Osteocyte (in vitro differentiated cells): Measurements from ENCODE around the gene SORBS1. TPM values are rescaled to one million over a fixed set of nuclear protein-coding genes. Genes with fewer than 3 reads are reported as not detected.

Source experiments
- DNase-seq: peaks from one replicate; pipeline ENCODE4 v3.0.0; 2021; ENCODE audit warnings: mixed read lengths; ENCODE audit not compliant: unreplicated experiment; ENCODE audit errors: extremely low spot score
- H3K27ac Mint-ChIP-seq: one replicate; pipeline ENCODE4 v1.8.0; 2021; ENCODE audit warnings: mild to moderate bottlenecking, mixed read lengths; ENCODE audit not compliant: unreplicated experiment
- H3K27me3 Mint-ChIP-seq: one replicate; pipeline ENCODE4 v1.8.0; 2021; ENCODE audit warnings: mixed read lengths; ENCODE audit not compliant: unreplicated experiment
- H3K36me3 Mint-ChIP-seq: one replicate; pipeline ENCODE4 v1.8.0; 2021; ENCODE audit warnings: mixed read lengths; ENCODE audit not compliant: unreplicated experiment
- H3K4me1 Mint-ChIP-seq: one replicate; pipeline ENCODE4 v1.8.0; 2021; ENCODE audit warnings: mixed read lengths; ENCODE audit not compliant: unreplicated experiment
- H3K4me3 Mint-ChIP-seq: one replicate; pipeline ENCODE4 v1.8.0; 2021; ENCODE audit warnings: mild to moderate bottlenecking, moderate library complexity, mixed read lengths; ENCODE audit not compliant: unreplicated experiment
- H3K9me3 Mint-ChIP-seq: one replicate; pipeline ENCODE4 v1.8.0; 2021; ENCODE audit warnings: mixed read lengths; ENCODE audit not compliant: unreplicated experiment
- total RNA-seq: library from RNA; stranded (reverse); gene quantifications from 2 replicates; pipeline ENCODE4 v1.2.1, GENCODE V29; 2021
- TF ChIP-seq, protein P1 (sequence below): fragments of 200-600 bp; sonication (generic); IDR thresholded peaks from 2 replicates; pipeline ENCODE4 v1.5.0; 2021; ENCODE audit warnings: antibody characterized with exemption, mild to moderate bottlenecking, moderate library complexity

Gene SORBS1
- total RNA-seq, 1 donor from 2014 or later: 1.7 TPM

DNA sequence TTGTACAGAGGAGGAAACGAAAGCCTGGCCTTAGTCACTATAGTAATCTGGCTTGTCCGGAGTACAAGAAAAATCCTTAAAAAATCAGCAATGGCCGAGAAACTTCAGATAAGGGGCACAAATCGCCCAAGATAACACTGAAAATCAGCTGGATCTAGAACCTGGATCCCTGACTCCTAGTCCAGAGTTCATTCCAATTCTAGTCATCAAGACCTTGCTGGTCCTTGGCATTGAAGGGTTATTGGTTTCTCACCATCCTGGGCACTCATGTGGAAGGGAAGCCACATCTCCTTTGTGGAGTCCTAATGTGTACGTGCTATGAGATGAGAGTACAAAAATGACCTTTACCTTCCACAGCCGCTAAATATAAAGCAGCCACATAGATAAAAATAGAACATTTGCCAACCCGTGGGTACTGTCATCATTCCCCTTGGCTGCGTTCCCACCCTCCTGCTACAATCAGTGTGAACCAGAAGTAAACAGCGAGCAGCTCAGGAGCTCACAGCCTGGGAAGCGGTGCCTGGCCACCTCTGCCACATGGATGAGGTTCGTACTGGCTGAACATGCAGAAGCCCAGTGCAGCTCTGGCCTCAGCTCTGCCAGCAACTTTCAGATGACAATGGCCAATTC is 154.4 kb downstream of the SORBS1 start:
- no peaks in the 10 kb centered on the region for H3K36me3 Mint-ChIP-seq
- DNase-seq: no peak
- no peak overlapping the region for H3K4me3 Mint-ChIP-seq
- TF ChIP-seq, protein P1, sequence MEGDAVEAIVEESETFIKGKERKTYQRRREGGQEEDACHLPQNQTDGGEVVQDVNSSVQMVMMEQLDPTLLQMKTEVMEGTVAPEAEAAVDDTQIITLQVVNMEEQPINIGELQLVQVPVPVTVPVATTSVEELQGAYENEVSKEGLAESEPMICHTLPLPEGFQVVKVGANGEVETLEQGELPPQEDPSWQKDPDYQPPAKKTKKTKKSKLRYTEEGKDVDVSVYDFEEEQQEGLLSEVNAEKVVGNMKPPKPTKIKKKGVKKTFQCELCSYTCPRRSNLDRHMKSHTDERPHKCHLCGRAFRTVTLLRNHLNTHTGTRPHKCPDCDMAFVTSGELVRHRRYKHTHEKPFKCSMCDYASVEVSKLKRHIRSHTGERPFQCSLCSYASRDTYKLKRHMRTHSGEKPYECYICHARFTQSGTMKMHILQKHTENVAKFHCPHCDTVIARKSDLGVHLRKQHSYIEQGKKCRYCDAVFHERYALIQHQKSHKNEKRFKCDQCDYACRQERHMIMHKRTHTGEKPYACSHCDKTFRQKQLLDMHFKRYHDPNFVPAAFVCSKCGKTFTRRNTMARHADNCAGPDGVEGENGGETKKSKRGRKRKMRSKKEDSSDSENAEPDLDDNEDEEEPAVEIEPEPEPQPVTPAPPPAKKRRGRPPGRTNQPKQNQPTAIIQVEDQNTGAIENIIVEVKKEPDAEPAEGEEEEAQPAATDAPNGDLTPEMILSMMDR: no peak
- peaks cover 30% of the 10 kb centered on the region for H3K27me3 Mint-ChIP-seq
- H3K9me3 Mint-ChIP-seq: no peaks in the 10 kb centered on the region
- peaks cover 5% of the 10 kb centered on the region for H3K4me1 Mint-ChIP-seq
- H3K27ac Mint-ChIP-seq: no peak overlapping the region

DNA sequence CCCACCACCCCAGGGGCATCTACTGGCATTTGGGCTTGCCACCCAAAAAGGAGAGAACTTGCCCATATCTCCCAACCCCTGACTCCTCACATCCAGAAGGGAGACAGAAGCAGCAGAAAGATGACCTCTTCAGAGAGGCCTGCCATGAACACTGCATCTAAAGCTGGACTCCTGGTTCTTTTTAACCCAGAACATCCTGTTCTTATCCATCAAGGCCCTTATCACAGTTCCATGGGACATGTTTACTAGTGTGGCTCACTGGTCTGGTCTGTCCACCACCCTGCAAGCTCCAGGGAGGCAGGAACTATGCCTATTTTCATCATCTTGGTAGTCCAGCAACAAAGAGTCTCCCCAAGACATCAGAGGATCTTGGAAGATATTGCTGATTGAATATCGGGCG is 155.5 kb downstream of the SORBS1 start:
- TF ChIP-seq, protein P1: no peak
- Mint-ChIP-seq H3K27me3 (peaks cover 25% of the 10 kb centered on the region), H3K9me3 (no peaks in the 10 kb centered on the region), H3K4me1 (peaks cover 5% of the 10 kb centered on the region), H3K4me3 (no peak overlapping the region), H3K27ac (no peak overlapping the region), H3K36me3 (no peaks in the 10 kb centered on the region)
- DNase-seq: no peak

DNA sequence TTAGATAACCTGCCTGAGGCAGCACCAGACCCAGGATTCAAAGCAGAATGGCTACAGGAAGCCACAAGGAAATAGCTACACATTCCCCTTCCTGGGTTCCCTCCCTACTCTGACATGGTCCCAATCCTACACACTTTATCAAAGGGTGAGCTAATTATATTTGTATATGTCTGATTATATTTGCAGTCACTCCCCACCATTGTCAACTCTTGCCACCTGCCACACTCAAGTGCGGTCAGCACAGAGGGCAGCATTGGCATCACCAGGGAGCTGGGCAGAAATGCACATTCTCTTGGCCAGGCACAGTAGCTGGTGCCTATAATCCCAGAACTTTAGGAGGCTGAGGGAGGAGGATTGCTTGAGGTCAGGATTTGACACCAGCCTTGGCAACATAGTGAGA is 156.3 kb downstream of the SORBS1 start:
- H3K36me3 Mint-ChIP-seq: no peaks in the 10 kb centered on the region
- H3K9me3 Mint-ChIP-seq: no peaks in the 10 kb centered on the region
- peaks cover 5% of the 10 kb centered on the region for H3K4me1 Mint-ChIP-seq
- H3K4me3 Mint-ChIP-seq: no peak overlapping the region
- DNase-seq: no peak
- H3K27ac Mint-ChIP-seq: no peak overlapping the region
- peaks cover 21% of the 10 kb centered on the region for H3K27me3 Mint-ChIP-seq
- TF ChIP-seq, protein P1: no peak

DNA sequence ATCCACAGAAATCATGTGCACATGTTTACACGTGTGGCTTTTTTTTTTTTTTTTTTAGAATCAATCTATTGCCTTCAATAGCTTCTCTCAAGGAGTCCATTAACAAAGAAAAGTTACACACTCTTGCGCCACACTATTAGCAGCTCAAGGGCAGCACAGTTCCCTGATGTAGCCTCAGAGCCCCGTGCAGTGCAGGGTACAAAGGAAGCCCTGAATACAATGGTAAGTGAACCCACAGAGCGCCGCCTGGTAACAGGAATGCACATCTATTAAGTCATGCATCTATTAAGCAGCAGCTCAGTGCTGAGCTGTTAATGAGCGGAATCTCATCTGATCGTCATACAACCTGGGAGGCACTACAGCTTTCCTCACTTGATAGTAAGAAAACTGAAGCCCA is 156.7 kb downstream of the SORBS1 start:
- no peaks in the 10 kb centered on the region for H3K36me3 Mint-ChIP-seq

DNA sequence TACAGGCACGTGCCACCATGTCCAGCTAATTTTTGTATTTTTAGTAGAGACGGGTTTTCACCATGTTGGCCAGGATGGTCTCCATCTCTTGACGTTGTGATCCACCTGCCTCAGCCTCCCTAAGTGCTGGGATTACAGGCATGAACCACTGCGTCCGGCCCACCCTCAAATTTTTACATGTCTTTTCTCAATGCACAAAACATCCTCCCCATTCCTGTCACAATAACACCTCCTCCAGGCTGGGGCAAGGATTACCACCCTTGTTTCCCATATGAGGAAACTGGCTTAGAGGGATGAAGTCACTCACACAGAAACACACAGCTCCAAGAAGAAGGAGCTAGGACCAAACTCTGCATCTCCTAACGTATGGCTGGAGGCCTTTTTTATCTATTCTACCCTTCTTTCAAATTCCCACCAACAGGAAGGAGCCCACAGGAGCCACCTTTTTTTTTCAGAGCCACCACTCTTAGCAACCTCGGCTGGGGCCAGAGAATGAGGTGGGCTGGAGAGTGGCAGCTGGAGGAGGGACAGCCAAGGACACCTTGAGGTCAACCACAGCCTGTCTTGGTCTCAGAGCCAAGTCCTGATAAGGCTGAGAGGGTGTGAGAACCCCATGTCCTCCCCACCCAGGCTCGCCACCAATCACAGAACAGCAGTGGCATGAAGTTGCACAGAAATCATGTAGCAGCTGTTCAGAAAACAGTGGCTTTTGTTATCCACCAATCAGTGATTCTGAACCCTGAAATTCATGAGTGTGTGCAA is 157.3 kb downstream of the SORBS1 start:
- TF ChIP-seq, protein P1: no peak
- Mint-ChIP-seq H3K4me3 (no peak overlapping the region), H3K27ac (no peak overlapping the region), H3K4me1 (peaks cover under 1% of the 10 kb centered on the region), H3K9me3 (no peaks in the 10 kb centered on the region), H3K27me3 (peaks cover 13% of the 10 kb centered on the region), H3K36me3 (no peaks in the 10 kb centered on the region)
- DNase-seq: no peak

More for the DNA sequence above, 156.7 kb downstream of the SORBS1 start:
- TF ChIP-seq, protein P1: no peak
- H3K4me3 Mint-ChIP-seq: no peak overlapping the region
- H3K27ac Mint-ChIP-seq: no peak overlapping the region
- peaks cover 5% of the 10 kb centered on the region for H3K4me1 Mint-ChIP-seq
- H3K27me3 Mint-ChIP-seq: peaks cover 17% of the 10 kb centered on the region
- H3K9me3 Mint-ChIP-seq: no peaks in the 10 kb centered on the region
- no peak for DNase-seq
